ENCODE measurements around the gene CFAP77. TPM values are rescaled to one million over a fixed set of nuclear protein-coding genes. Genes with fewer than 3 reads are reported as not detected.

The CFAP77 gene
- total RNA-seq, 4 donors from 2014 or later: 0.66 TPM; not detected in 3

GRCh38 chr9:132575811-132576210 lies 165.8 kb downstream of the CFAP77 start:
- H3K4me3 ChIP-seq: no peak overlapping the region
- peaks cover 6 to 68% of the 10 kb centered on the region in 2 donors for H3K27me3 ChIP-seq
- DNase-seq (ENCODE audit: low spot score in 2 of 2): no peak
- no peaks in the 10 kb centered on the region for H3K36me3 ChIP-seq
- no peak for TF ChIP-seq POLR2A (IDR thresholded peaks at IDR 0.05)
- no peak for TF ChIP-seq EP300 (IDR thresholded peaks at IDR 0.05)
- no peak for TF ChIP-seq CTCF (IDR thresholded peaks at IDR 0.05)
- no peaks in the 10 kb centered on the region for H3K9me3 ChIP-seq
- no peak overlapping the region for H3K27ac ChIP-seq
- H3K4me1 ChIP-seq: peaks cover 0 to 11% (median 0%) of the 10 kb centered on the region in 4 donors
- WGBS, 2 donors: 82% methylated on average over 5 of the region's 5 CpGs

GRCh38 chr9:132577119-132577518 lies 167.1 kb downstream of the CFAP77 start:
- H3K36me3 ChIP-seq: no peaks in the 10 kb centered on the region
- peaks cover 0 to 22% (median 2%) of the 10 kb centered on the region in 4 donors for H3K4me1 ChIP-seq
- no peak overlapping the region for H3K27ac ChIP-seq
- no peak for TF ChIP-seq EP300 (IDR thresholded peaks at IDR 0.05)
- no peak for TF ChIP-seq CTCF (IDR thresholded peaks at IDR 0.05)
- no peak for TF ChIP-seq POLR2A (IDR thresholded peaks at IDR 0.05)
- H3K9me3 ChIP-seq: no peaks in the 10 kb centered on the region
- H3K27me3 ChIP-seq: peaks cover 6 to 81% of the 10 kb centered on the region in 2 donors
- no peak overlapping the region for H3K4me3 ChIP-seq
- DNase-seq (ENCODE audit: low spot score in 2 of 2): no peak

- peaks cover 0 to 29% (median 2%) of the 10 kb centered on the region in 4 donors for H3K4me1 ChIP-seq
- peaks cover 6 to 94% of the 10 kb centered on the region in 2 donors for H3K27me3 ChIP-seq
- H3K4me3 ChIP-seq: no peak overlapping the region
- no peak for TF ChIP-seq EP300 (IDR thresholded peaks at IDR 0.05)
- H3K27ac ChIP-seq: no peak overlapping the region
- H3K9me3 ChIP-seq: no peaks in the 10 kb centered on the region
- H3K36me3 ChIP-seq: no peaks in the 10 kb centered on the region
- DNase-seq (ENCODE audit: low spot score in 2 of 2): no peak
- 27 to 37% methylated on average over 7 of the region's 7 CpGs for WGBS, 2 donors
Observed at GRCh38 chr9:132578367-132578932, 168.4 kb downstream of the CFAP77 start.

GRCh38 chr9:132579427-132579798 lies 169.4 kb downstream of the CFAP77 start:
- H3K4me3 ChIP-seq: no peak overlapping the region
- H3K4me1 ChIP-seq: peaks cover 0 to 29% (median 2%) of the 10 kb centered on the region in 4 donors
- H3K27ac ChIP-seq: no peak overlapping the region
- WGBS, 2 donors: 5 to 6% methylated on average over 15 of the region's 15 CpGs
- peaks cover 6 to 97% of the 10 kb centered on the region in 2 donors for H3K27me3 ChIP-seq
- no peak for TF ChIP-seq POLR2A (IDR thresholded peaks at IDR 0.05)
- no peak for TF ChIP-seq CTCF (IDR thresholded peaks at IDR 0.05)
- no peak for TF ChIP-seq EP300 (IDR thresholded peaks at IDR 0.05)
- no peaks in the 10 kb centered on the region for H3K9me3 ChIP-seq
- no peaks in the 10 kb centered on the region for H3K36me3 ChIP-seq
- DNase-seq (ENCODE audit: low spot score in 2 of 2): no peak

GRCh38 chr9:132582276-132582785 lies 172.3 kb downstream of the CFAP77 start, which contains the start of gene BARHL1:
Gene BARHL1 (plus strand): TSS chr9:132582606. CDS start chr9:132582798, 192 bp downstream.
- H3K27me3 ChIP-seq: peaks cover 6 to 99% of the 10 kb centered on the region in 2 donors
- TF ChIP-seq EP300 (IDR thresholded peaks at IDR 0.05) (no peak), POLR2A (IDR thresholded peaks at IDR 0.05) (no peak), CTCF (IDR thresholded peaks at IDR 0.05) (no peak)
- no peak within 1 kb of the TSS for H3K27ac ChIP-seq
- no peaks in the 10 kb centered on the region for H3K36me3 ChIP-seq
- H3K4me1 ChIP-seq: peaks cover 0 to 35% (median 4%) of the 10 kb centered on the region in 4 donors
- 4 to 6% methylated on average over 33 to 34 of the region's 36 CpGs for WGBS, 2 donors
- no peak for DNase-seq (ENCODE audit: low spot score in 2 of 2)
- H3K4me3 ChIP-seq: peak within 1 kb of the TSS in 3 of 4 donors; percentile 11 to 42 (median 25)
- no peaks in the 10 kb centered on the region for H3K9me3 ChIP-seq
